Parathyroid adenoma (tissue), 2 donors: ENCODE measurements around the gene CTDP1.

Experiments used
- H2AFZ ChIP-seq: fragments of 300-600 bp; sonication (generic); one replicate; pipeline ENCODE4 v1.7.0; 2017; ENCODE audit warnings: antibody characterized with exemption, mild to moderate bottlenecking
- H3K27ac ChIP-seq: fragments of 300-600 bp; sonication (generic); one replicate; pipeline ENCODE4 v1.7.0; 2017
- H3K27me3 ChIP-seq: fragments of 300-600 bp; sonication (generic); one replicate; pipeline ENCODE4 v1.7.0; 2017; ENCODE audit warnings: low read length; ENCODE audit not compliant: control insufficient read depth, insufficient read depth
- H3K36me3 ChIP-seq: fragments of 300-600 bp; sonication (generic); one replicate; pipeline ENCODE4 v1.7.0; 2017; ENCODE audit warnings: low read length; ENCODE audit not compliant: control insufficient read depth, insufficient read depth
- H3K4me1 ChIP-seq: fragments of 300-600 bp; sonication (generic); one replicate; pipeline ENCODE4 v1.7.0; 2017; ENCODE audit warnings: control low read depth
- H3K4me2 ChIP-seq: fragments of 300-600 bp; sonication (generic); one replicate; pipeline ENCODE4 v1.7.0; 2017; ENCODE audit warnings: low read length
- H3K4me3 ChIP-seq: fragments of 300-600 bp; sonication (generic); one replicate; pipeline ENCODE4 v1.7.0; 2017; ENCODE audit warnings: low read depth, low read length
- H3K79me2 ChIP-seq: fragments of 300-600 bp; sonication (generic); one replicate; pipeline ENCODE4 v1.7.0; 2017; ENCODE audit warnings: control low read depth
- H3K9ac ChIP-seq: fragments of 300-600 bp; sonication (generic); one replicate; pipeline ENCODE4 v1.7.0; 2017; ENCODE audit warnings: mild to moderate bottlenecking
- H3K9me3 ChIP-seq: fragments of 300-600 bp; sonication (generic); one replicate; pipeline ENCODE4 v1.7.0; 2017; ENCODE audit warnings: low read length; ENCODE audit not compliant: control insufficient read depth
- TF ChIP-seq, protein P1 (sequence below): fragments of 300-600 bp; sonication (generic); IDR thresholded peaks from one replicate; pipeline ENCODE4 v1.7.0; 2017; ENCODE audit warnings: antibody characterized with exemption, mild to moderate bottlenecking
- donor health status: primary hyperparathyroidism.

Gene CTDP1

DNA sequence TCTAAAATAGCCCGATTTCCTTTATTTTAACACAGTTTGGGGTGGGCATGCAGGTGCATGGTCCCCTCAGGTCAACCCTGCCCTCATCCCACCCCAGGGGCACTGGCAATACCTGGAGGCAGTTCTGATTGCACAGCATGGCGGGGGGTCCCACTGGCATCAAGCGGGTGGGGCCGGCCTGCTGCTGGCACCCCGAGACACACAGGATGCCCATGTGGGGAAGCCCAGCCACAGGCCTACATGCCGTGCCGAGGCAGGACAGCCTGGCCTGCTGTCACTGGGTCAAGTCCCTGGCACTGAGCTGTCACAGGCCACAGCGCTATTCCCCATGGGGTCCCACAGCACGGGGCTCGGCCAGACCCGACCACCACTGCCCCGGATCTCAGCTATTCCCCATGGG lies 106.2 kb downstream of the CTDP1 start:
- TF ChIP-seq, protein P1, sequence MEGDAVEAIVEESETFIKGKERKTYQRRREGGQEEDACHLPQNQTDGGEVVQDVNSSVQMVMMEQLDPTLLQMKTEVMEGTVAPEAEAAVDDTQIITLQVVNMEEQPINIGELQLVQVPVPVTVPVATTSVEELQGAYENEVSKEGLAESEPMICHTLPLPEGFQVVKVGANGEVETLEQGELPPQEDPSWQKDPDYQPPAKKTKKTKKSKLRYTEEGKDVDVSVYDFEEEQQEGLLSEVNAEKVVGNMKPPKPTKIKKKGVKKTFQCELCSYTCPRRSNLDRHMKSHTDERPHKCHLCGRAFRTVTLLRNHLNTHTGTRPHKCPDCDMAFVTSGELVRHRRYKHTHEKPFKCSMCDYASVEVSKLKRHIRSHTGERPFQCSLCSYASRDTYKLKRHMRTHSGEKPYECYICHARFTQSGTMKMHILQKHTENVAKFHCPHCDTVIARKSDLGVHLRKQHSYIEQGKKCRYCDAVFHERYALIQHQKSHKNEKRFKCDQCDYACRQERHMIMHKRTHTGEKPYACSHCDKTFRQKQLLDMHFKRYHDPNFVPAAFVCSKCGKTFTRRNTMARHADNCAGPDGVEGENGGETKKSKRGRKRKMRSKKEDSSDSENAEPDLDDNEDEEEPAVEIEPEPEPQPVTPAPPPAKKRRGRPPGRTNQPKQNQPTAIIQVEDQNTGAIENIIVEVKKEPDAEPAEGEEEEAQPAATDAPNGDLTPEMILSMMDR = no peak
- Histone ChIP-seq H3K27me3 (no peaks in the 10 kb centered on the region), H3K4me2 (no peak overlapping the region), H3K79me2 (no peaks in the 10 kb centered on the region), H3K9ac (no peak overlapping the region), H2AFZ (no peak overlapping the region), H3K4me3 (no peak overlapping the region), H3K9me3 (no peaks in the 10 kb centered on the region), H3K4me1 (no peaks in the 10 kb centered on the region), H3K27ac (no peak overlapping the region), H3K36me3 (no peaks in the 10 kb centered on the region)

DNA sequence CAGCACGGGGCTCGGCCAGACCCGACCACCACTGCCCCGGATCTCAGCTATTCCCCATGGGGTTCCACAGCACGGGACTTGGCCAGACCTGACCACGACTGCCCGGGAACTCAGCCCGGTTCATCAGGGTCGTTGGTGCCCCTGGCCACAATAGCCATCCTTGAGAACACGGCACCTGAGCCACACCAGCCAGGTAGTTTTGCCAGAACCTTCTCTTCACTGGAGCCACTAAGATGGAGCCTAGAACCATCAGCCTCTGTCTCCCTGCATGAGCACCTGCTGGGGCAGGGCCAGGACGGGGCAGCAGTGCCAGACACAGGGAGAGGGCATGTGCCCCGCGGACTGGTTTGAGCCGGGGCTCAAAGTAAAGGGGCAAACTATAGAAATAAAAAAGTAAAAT lies 106.7 kb downstream of the CTDP1 start:
- H3K27me3 ChIP-seq = no peaks in the 10 kb centered on the region
- H3K4me2 ChIP-seq = no peak overlapping the region
- no peak overlapping the region for H2AFZ ChIP-seq
- H3K4me3 ChIP-seq = no peak overlapping the region
- H3K27ac ChIP-seq = no peak overlapping the region
- H3K9me3 ChIP-seq = no peaks in the 10 kb centered on the region
- TF ChIP-seq, protein P1 = no peak
- no peaks in the 10 kb centered on the region for H3K36me3 ChIP-seq
- H3K79me2 ChIP-seq = no peaks in the 10 kb centered on the region
- no peak overlapping the region for H3K9ac ChIP-seq
- no peaks in the 10 kb centered on the region for H3K4me1 ChIP-seq

DNA sequence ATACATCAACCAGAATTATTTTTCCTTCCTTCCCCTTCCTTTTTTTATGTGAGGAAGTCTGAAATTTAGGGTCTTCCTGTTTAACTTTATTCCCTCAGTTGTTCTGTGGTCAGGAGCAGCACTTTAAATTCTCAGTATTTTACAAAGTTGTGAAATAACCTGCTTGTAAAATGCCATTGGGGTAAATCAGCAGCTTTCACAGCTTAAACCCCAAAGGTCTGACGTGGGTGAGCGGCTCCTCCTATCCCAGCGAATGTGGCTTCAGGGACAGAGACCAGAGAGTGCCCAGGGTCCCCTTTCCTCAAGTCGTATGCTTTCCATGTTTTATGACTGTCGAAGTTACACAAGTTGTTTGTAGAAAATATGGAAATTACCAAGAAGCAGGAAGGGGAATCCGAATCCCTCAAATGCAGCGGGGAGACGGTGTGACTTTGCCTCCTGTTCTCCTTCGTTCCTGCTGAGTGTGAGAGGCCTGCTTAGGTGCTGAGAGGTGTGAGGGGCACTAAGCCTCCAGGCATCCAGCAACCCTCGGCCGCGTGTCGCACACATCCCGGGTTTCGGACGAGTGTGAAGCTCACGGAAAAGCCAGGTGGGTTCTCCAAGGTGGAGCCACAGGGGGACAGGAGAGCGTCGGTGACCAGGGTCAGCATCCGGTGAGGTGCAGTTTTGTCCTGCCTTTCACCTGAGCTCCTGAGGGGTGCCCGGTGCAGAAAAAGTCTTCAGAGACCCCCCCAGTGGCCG lies 107.4 kb downstream of the CTDP1 start:
- Histone ChIP-seq H3K36me3 (no peaks in the 10 kb centered on the region), H3K4me3 (no peak overlapping the region), H3K4me2 (no peak overlapping the region), H3K4me1 (no peaks in the 10 kb centered on the region), H2AFZ (no peak overlapping the region), H3K27ac (no peak overlapping the region), H3K9ac (no peak overlapping the region), H3K9me3 (no peaks in the 10 kb centered on the region), H3K27me3 (no peaks in the 10 kb centered on the region), H3K79me2 (no peaks in the 10 kb centered on the region)
- TF ChIP-seq, protein P1 = no peak

DNA sequence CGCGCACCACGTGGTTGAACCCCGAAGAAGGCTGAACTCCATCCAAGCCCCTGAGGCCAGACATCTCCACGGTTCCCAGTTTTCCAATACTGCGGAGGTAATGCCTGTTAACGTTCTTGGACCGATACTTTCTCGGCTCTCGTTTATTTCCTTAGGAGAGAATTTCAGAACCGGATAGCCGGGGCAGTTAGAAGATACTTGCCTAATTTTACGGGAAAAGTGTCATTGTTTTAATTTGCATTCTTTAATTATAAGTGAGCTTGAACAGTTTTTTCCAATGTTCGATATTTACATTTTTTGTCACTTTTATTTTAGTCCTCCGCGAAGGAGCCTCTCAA lies 107.9 kb downstream of the CTDP1 start:
- Histone ChIP-seq H3K4me3 (no peak overlapping the region), H3K27ac (no peak overlapping the region), H3K4me1 (no peaks in the 10 kb centered on the region), H3K36me3 (no peaks in the 10 kb centered on the region), H2AFZ (no peak overlapping the region), H3K9ac (no peak overlapping the region), H3K9me3 (no peaks in the 10 kb centered on the region), H3K4me2 (no peak overlapping the region), H3K79me2 (no peaks in the 10 kb centered on the region), H3K27me3 (no peaks in the 10 kb centered on the region)
- TF ChIP-seq, protein P1 = no peak
